Measurements from ENCODE around the gene NLGN2. TPM values are rescaled to one million over a fixed set of nuclear protein-coding genes. Genes with fewer than 3 reads are reported as not detected.
A peak's percentile ranks its signal among the peaks of the same experiment; 100 is the strongest.

NLGN2 gene
- total RNA-seq, 4 donors from 2014 or later, result 5.5 to 9.6 (median 6.4) TPM

- TF ChIP-seq CTCF (IDR thresholded peaks at IDR 0.05), result no peak
- no peak for DNase-seq (ENCODE audit: low spot score in 2 of 2)
- 17 to 24% methylated on average over 22 to 23 of the region's 31 CpGs for WGBS, 2 donors
- intact Hi-C loops (cut with DNase I; ENCODE audit: low total_unique reads), result loop anchor here (10.0 kb wide), 1 partner anchor 127 kb away; the partner anchor contains the start of gene SENP3
- H3K4me3 ChIP-seq (ENCODE audit: low read depth, poor library complexity, severe bottlenecking), result no peak overlapping the region
Measured at GRCh38 chr17:7437369-7437863, 29.8 kb downstream of the NLGN2 start.

- intact Hi-C loops (cut with DNase I; ENCODE audit: low total_unique reads), result loop anchor here (10.0 kb wide), 1 partner anchor 127 kb away; the partner anchor contains the start of gene SENP3
- H3K4me3 ChIP-seq (ENCODE audit: low read depth, poor library complexity, severe bottlenecking), result peak overlapping the region; percentile 22
- WGBS, 2 donors, result 4 to 12% methylated on average over 36 to 48 of the region's 48 CpGs
- no peak for TF ChIP-seq POLR2A (IDR thresholded peaks at IDR 0.05)
- no peak for TF ChIP-seq CTCF (IDR thresholded peaks at IDR 0.05)
- peak in 1 of 2 donors; percentile 72 for DNase-seq (ENCODE audit: low spot score in 2 of 2)
Measured at GRCh38 chr17:7437950-7438614, 30.4 kb downstream of the NLGN2 start.

GRCh38 chr17:7438656-7439460 is 31.2 kb downstream of the NLGN2 start:
- intact Hi-C loops (cut with DNase I; ENCODE audit: low total_unique reads), result loop anchor here (10.0 kb wide), 1 partner anchor 126 kb away; the partner anchor contains the start of gene SENP3

GRCh38 chr17:7439462-7440112 is 31.9 kb downstream of the NLGN2 start, which contains the start of gene FGF11:
Gene FGF11, plus strand, starts transcription at chr17:7439512. Its CDS starts 109 bp downstream, at chr17:7439621.
- DNase-seq (ENCODE audit: low spot score in 2 of 2), result no peak
- no peak for TF ChIP-seq POLR2A (IDR thresholded peaks at IDR 0.05)
- TF ChIP-seq CTCF (IDR thresholded peaks at IDR 0.05), result no peak
- intact Hi-C loops (cut with DNase I; ENCODE audit: low total_unique reads), result loop anchor here (10.0 kb wide), 1 partner anchor 125 kb away; the partner anchor contains the start of gene SENP3
- peak within 1 kb of the TSS; percentile 22 for H3K4me3 ChIP-seq (ENCODE audit: low read depth, poor library complexity, severe bottlenecking)
- 1 to 3% methylated on average over 16 to 50 of the region's 50 CpGs for WGBS, 2 donors

More at GRCh38 chr17:7438656-7439460, 31.2 kb downstream of the NLGN2 start:
- WGBS, 2 donors, result 28 to 35% methylated on average over 11 of the region's 11 CpGs
- H3K4me3 ChIP-seq (ENCODE audit: low read depth, poor library complexity, severe bottlenecking), result no peak overlapping the region
- DNase-seq (ENCODE audit: low spot score in 2 of 2), result no peak
- TF ChIP-seq CTCF (IDR thresholded peaks at IDR 0.05), result no peak
- TF ChIP-seq POLR2A (IDR thresholded peaks at IDR 0.05), result no peak

- 2 to 3% methylated on average over 44 to 45 of the region's 46 CpGs for WGBS, 2 donors
- TF ChIP-seq CTCF (IDR thresholded peaks at IDR 0.05), result no peak
- TF ChIP-seq POLR2A (IDR thresholded peaks at IDR 0.05), result no peak
- H3K4me3 ChIP-seq (ENCODE audit: low read depth, poor library complexity, severe bottlenecking), result peak overlapping the region; percentile 4
- intact Hi-C loops (cut with DNase I; ENCODE audit: low total_unique reads), result no loop called here
- peak in 1 of 2 donors; percentile 91 for DNase-seq (ENCODE audit: low spot score in 2 of 2)
Measured at GRCh38 chr17:7440113-7440833, 32.6 kb downstream of the NLGN2 start.
